Uterus (tissue), 4 donors: Measurements from ENCODE around the gene AFP. TPM values are rescaled to one million over a fixed set of nuclear protein-coding genes. Genes with fewer than 3 reads are reported as not detected.

ENCODE experiments used
- DNase-seq, 2 donors: peaks; one replicate each; pipeline ENCODE4 v3.0.0-alpha.2; 2019 to 2020
- H3K27ac ChIP-seq, 2 donors: fragments of 200-600 bp; sonication (generic); 1 replicate in 1 of 2; 2 replicates in 1 of 2; pipeline ENCODE4 v1.5.1; 2016 to 2018
- H3K27me3 ChIP-seq, 2 donors: fragments of 200-600 bp; sonication (generic); one replicate each; pipeline ENCODE4 v1.5.1; 2018 to 2019; ENCODE audit warnings: control low read depth in 1 of 2
- H3K36me3 ChIP-seq, 2 donors: fragments of 200-600 bp; sonication (generic); one replicate each; pipeline ENCODE4 v1.5.1; 2019; ENCODE audit warnings: control low read depth in 1 of 2
- H3K4me1 ChIP-seq, 2 donors: fragments of 200-600 bp; sonication (generic); one replicate each; pipeline ENCODE4 v1.5.1; 2018 to 2019; ENCODE audit warnings: control low read depth in 1 of 2
- H3K4me3 ChIP-seq, 2 donors: fragments of 200-600 bp; sonication (generic); 1 replicate in 1 of 2; 2 replicates in 1 of 2; pipeline ENCODE4 v1.5.1; 2018 to 2019; ENCODE audit warnings: mild to moderate bottlenecking in 1 of 2
- H3K9me3 ChIP-seq, 2 donors: fragments of 200-600 bp; sonication (generic); one replicate each; pipeline ENCODE4 v1.5.1; 2019; ENCODE audit warnings: control low read depth in 1 of 2
- POLR2A ChIP-seq, 2 donors: fragments of 450-650 bp; IDR thresholded peaks; one replicate each; pipeline ENCODE4 v1.6.1; 2016; ENCODE audit warnings: antibody characterized with exemption in 2 of 2, mild to moderate bottlenecking in 1 of 2, moderate library complexity in 1 of 2
- intact Hi-C: fragments of 100-400 bp; cut with DNase I; formaldehyde crosslinking; loops from one replicate; pipeline ENCODE4 v1.15.1; 2023; ENCODE audit warnings: low total_unique reads
- total RNA-seq, 4 donors: library from RNA; depleted of rRNA in 3 of 4; stranded (reverse); fragments of >200 nt in 3 of 4; gene quantifications; one replicate each; pipeline versions ENCODE4 v1.1.0 to v1.2.4, GENCODE V29; 2014 to 2023
- TF ChIP-seq, protein P1 (sequence below), 4 experiments: fragments of 200-600 bp in 2 of 4; fragments of 450-650 bp in 2 of 4; sonication (generic) in 2 of 4; IDR thresholded peaks; one replicate each; pipeline ENCODE4 v1.5.1; 2016 to 2019; ENCODE audit warnings: antibody characterized with exemption in 4 of 4, mild to moderate bottlenecking in 2 of 4, moderate library complexity in 1 of 4
- donor health status: DM: yes; HTN: yes; CAD: no.

Gene AFP
- total RNA-seq, 4 donors from 2014 or later = not detected

DNA sequence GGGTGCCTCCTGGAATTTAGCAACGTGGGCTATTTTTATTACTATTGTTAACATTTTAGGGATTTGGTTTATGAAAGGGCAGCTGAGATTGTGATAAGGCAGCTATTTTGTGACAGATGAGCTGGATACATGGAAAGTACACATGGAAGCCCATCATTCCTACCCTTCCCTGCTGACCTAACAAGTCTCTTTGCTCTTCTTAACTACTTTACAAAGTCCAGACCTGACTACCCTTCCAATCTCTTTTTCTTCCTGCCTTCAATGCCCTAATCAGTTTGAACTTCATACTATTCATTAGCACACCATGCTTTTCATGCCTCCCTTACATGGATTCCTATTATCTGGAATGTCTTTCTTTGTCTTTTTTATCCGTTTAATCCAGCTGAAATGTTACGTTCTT lies 9.4 kb upstream of the AFP start:
- DNase-seq = no peak
- no peaks in the 10 kb centered on the region for H3K4me1 ChIP-seq

DNA sequence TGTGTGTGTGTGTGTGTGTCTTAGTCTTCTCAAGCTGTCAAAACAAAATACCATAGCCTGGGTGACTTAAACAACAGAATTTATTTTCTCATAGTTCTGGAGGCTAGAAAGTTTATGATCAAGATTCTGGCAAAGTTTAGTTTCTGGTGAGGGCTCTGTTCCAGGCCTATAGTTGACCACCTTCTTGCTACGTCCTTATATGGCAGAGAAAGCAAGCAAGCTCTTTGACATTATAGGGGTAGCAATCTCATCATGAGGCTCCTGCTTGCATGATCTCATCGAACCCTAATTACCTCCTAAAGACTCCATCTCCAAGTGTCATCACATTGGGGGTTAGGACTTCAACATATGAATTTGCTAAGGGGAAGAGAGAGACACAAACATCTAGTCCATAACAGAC lies 6.9 kb upstream of the AFP start:
- TF ChIP-seq, protein P1, sequence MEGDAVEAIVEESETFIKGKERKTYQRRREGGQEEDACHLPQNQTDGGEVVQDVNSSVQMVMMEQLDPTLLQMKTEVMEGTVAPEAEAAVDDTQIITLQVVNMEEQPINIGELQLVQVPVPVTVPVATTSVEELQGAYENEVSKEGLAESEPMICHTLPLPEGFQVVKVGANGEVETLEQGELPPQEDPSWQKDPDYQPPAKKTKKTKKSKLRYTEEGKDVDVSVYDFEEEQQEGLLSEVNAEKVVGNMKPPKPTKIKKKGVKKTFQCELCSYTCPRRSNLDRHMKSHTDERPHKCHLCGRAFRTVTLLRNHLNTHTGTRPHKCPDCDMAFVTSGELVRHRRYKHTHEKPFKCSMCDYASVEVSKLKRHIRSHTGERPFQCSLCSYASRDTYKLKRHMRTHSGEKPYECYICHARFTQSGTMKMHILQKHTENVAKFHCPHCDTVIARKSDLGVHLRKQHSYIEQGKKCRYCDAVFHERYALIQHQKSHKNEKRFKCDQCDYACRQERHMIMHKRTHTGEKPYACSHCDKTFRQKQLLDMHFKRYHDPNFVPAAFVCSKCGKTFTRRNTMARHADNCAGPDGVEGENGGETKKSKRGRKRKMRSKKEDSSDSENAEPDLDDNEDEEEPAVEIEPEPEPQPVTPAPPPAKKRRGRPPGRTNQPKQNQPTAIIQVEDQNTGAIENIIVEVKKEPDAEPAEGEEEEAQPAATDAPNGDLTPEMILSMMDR (IDR thresholded peaks at IDR 0.05) = no peak
- no peak for TF ChIP-seq POLR2A (IDR thresholded peaks at IDR 0.05)
- Histone ChIP-seq H3K36me3 (no peaks in the 10 kb centered on the region), H3K27me3 (no peaks in the 10 kb centered on the region), H3K9me3 (no peaks in the 10 kb centered on the region), H3K4me3 (no peak overlapping the region), H3K4me1 (no peaks in the 10 kb centered on the region), H3K27ac (no peak overlapping the region)
- intact Hi-C loops = no loop called here
- no peak for DNase-seq

More for the DNA sequence above, 9.4 kb upstream of the AFP start:
- H3K9me3 ChIP-seq = no peaks in the 10 kb centered on the region
- H3K27ac ChIP-seq = no peak overlapping the region
- H3K36me3 ChIP-seq = no peaks in the 10 kb centered on the region
- no peaks in the 10 kb centered on the region for H3K27me3 ChIP-seq
- H3K4me3 ChIP-seq = no peak overlapping the region
- intact Hi-C loops = no loop called here
- no peak for TF ChIP-seq POLR2A (IDR thresholded peaks at IDR 0.05)
- TF ChIP-seq, protein P1 (IDR thresholded peaks at IDR 0.05) = no peak

GRCh38 chr4:73429826-73430587 lies 6.0 kb upstream of the AFP start:
- no peak for DNase-seq
- Histone ChIP-seq H3K4me1 (no peaks in the 10 kb centered on the region), H3K27me3 (no peaks in the 10 kb centered on the region), H3K4me3 (no peak overlapping the region), H3K27ac (no peak overlapping the region), H3K36me3 (no peaks in the 10 kb centered on the region), H3K9me3 (no peaks in the 10 kb centered on the region)
- intact Hi-C loops = no loop called here
- TF ChIP-seq, protein P1 (IDR thresholded peaks at IDR 0.05) = no peak
- no peak for TF ChIP-seq POLR2A (IDR thresholded peaks at IDR 0.05)

DNA sequence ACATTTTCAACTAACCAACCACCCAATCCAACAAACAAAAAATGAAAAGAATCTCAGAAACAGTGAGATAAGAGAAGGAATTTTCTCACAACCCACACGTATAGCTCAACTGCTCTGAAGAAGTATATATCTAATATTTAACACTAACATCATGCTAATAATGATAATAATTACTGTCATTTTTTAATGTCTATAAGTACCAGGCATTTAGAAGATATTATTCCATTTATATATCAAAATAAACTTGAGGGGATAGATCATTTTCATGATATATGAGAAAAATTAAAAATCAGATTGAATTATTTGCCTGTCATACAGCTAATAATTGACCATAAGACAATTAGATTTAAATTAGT lies 4.2 kb upstream of the AFP start:
- Histone ChIP-seq H3K4me1 (no peaks in the 10 kb centered on the region), H3K4me3 (no peak overlapping the region), H3K27me3 (no peaks in the 10 kb centered on the region), H3K27ac (no peak overlapping the region), H3K9me3 (no peaks in the 10 kb centered on the region), H3K36me3 (no peaks in the 10 kb centered on the region)
- intact Hi-C loops = no loop called here
- no peak for DNase-seq
- TF ChIP-seq POLR2A (IDR thresholded peaks at IDR 0.05) = no peak
- TF ChIP-seq, protein P1 (IDR thresholded peaks at IDR 0.05) = no peak

GRCh38 chr4:73432169-73433000 lies 3.6 kb upstream of the AFP start:
- no peaks in the 10 kb centered on the region for H3K4me1 ChIP-seq
- TF ChIP-seq POLR2A (IDR thresholded peaks at IDR 0.05) = no peak
- TF ChIP-seq, protein P1 (IDR thresholded peaks at IDR 0.05) = no peak
- H3K4me3 ChIP-seq = no peak overlapping the region
- H3K27ac ChIP-seq = no peak overlapping the region
- intact Hi-C loops = no loop called here
- DNase-seq = no peak
- no peaks in the 10 kb centered on the region for H3K36me3 ChIP-seq
- H3K27me3 ChIP-seq = no peaks in the 10 kb centered on the region
- H3K9me3 ChIP-seq = no peaks in the 10 kb centered on the region
